Mesodermal cell (in vitro differentiated cells): ENCODE results near the gene ARFGAP1.
"Not testable (repeated sequence)": the region's sequence is repeated elsewhere in the genome, so short reads cannot be mapped to it uniquely, and the experiment has no call there.

Experiments
- H3K27ac ChIP-seq: 2 replicates; pipeline ENCODE4 v1.7.0; 2013; ENCODE audit warnings: mild to moderate bottlenecking, low read depth, low read length, moderate library complexity; ENCODE audit not compliant: severe bottlenecking
- H3K36me3 ChIP-seq: 2 replicates; pipeline ENCODE4 v1.7.1; 2013; ENCODE audit warnings: mild to moderate bottlenecking, low read length, moderate library complexity; ENCODE audit not compliant: control insufficient read depth, insufficient read depth
- H3K4me1 ChIP-seq: one replicate; pipeline ENCODE4 v1.7.1; 2013; ENCODE audit warnings: mild to moderate bottlenecking, low read length; ENCODE audit not compliant: insufficient read depth, control insufficient read depth, poor library complexity, severe bottlenecking
- H3K4me3 ChIP-seq: 2 replicates; pipeline ENCODE4 v1.7.0; 2013; ENCODE audit warnings: low read length, control low read depth, mild to moderate bottlenecking; ENCODE audit not compliant: insufficient read depth, poor library complexity, severe bottlenecking; ENCODE audit errors: extremely low read depth
- H3K9me3 ChIP-seq: 2 replicates; pipeline ENCODE4 v1.7.1; 2013; ENCODE audit warnings: mild to moderate bottlenecking, low read length, moderate library complexity; ENCODE audit not compliant: control insufficient read depth
- WGBS, 2 experiments: methylation state at CpG; one replicate each; pipeline ENCODE4 v1.1.5; 2013; ENCODE audit warnings: missing lambda C conversion rate in 2 of 2; ENCODE audit not compliant: insufficient coverage in 2 of 2; 5-methylcytosine and 5-hydroxymethylcytosine counted together

Gene ARFGAP1

GRCh38 chr20:63331741-63332400, 59.3 kb downstream of the ARFGAP1 start:
- H3K4me3 ChIP-seq = no peak overlapping the region
- 91 to 93% methylated on average over 7 to 8 of the region's 8 CpGs for WGBS, 2 experiments
- no peaks in the 10 kb centered on the region for H3K36me3 ChIP-seq
- no peak overlapping the region for H3K27ac ChIP-seq
- peaks cover under 1% of the 10 kb centered on the region for H3K9me3 ChIP-seq
- H3K4me1 ChIP-seq = no peaks in the 10 kb centered on the region

GRCh38 chr20:63332488-63333240, 60.1 kb downstream of the ARFGAP1 start:
- WGBS, 2 experiments = 90 to 94% methylated on average over 20 to 22 of the region's 22 CpGs
- no peak overlapping the region for H3K4me3 ChIP-seq
- H3K27ac ChIP-seq = no peak overlapping the region
- H3K9me3 ChIP-seq = no peaks in the 10 kb centered on the region
- no peaks in the 10 kb centered on the region for H3K4me1 ChIP-seq
- H3K36me3 ChIP-seq = no peaks in the 10 kb centered on the region

DNA sequence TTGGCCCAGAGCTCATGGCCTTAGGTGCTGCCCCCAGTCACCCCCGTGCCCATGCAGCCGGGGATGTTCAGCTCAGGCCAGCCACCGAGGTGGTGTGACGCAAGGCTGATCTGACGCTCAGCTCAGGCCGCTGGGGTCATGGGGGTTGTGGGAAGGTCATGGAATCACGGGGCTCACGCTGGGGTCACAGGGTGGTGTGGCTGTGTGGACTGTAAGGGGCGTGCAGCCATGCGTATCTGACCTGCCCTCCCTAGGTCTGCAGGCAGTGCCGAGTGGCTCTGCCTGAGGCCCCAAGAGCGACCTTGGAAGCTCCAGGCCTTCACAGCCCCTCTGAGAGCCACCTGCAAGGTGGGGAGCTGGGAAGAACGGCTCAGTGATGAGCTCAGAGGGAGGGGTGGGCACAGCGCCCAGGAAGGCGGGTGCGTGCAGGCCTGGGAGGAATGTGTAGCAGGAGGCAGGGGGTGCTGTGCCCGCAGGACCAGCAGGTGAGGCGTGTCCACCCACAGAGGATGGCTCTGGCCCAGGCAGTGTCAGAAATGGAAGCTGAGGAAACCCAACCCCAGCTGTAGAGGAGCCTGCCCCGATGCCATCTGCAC, 60.7 kb downstream of the ARFGAP1 start:
- H3K4me3 ChIP-seq = no peak overlapping the region
- no peak overlapping the region for H3K27ac ChIP-seq
- H3K36me3 ChIP-seq = no peaks in the 10 kb centered on the region
- no peaks in the 10 kb centered on the region for H3K9me3 ChIP-seq
- no peaks in the 10 kb centered on the region for H3K4me1 ChIP-seq
- 95 to 96% methylated on average over 9 to 18 of the region's 19 CpGs for WGBS, 2 experiments

DNA sequence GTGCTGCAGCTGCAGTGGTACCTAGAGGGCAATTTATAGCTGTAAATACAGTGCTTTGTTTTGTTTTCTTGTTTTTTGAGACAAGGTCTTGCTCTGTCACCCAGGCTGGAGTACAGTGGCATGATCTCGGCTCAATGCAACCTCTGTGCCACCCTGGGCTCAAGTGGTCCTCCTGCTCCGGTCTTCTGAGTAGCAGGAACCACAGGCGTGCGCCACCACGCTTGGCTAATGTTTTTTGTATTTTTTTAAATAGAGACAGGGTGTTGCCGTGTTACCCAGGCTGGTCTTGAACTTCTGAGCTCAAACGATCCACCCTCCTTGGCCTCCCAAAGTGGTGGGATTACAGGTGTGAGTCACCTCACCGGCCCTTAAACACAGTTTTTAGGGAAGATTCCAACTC, 61.7 kb downstream of the ARFGAP1 start:
- Histone ChIP-seq H3K9me3 (no peaks in the 10 kb centered on the region), H3K36me3 (no peaks in the 10 kb centered on the region), H3K4me1 (no peaks in the 10 kb centered on the region), H3K27ac (no peak overlapping the region), H3K4me3 (no peak overlapping the region)
- WGBS, 2 experiments = 91 to 93% methylated on average over 2 to 3 of the region's 8 CpGs

GRCh38 chr20:63335060-63335459, 62.4 kb downstream of the ARFGAP1 start:
- not testable (repeated sequence) for H3K36me3 ChIP-seq, H3K4me1 ChIP-seq, H3K4me3 ChIP-seq, H3K27ac ChIP-seq, H3K9me3 ChIP-seq
- 90 to 100% methylated on average over 3 to 4 of the region's 9 CpGs for WGBS, 2 experiments

DNA sequence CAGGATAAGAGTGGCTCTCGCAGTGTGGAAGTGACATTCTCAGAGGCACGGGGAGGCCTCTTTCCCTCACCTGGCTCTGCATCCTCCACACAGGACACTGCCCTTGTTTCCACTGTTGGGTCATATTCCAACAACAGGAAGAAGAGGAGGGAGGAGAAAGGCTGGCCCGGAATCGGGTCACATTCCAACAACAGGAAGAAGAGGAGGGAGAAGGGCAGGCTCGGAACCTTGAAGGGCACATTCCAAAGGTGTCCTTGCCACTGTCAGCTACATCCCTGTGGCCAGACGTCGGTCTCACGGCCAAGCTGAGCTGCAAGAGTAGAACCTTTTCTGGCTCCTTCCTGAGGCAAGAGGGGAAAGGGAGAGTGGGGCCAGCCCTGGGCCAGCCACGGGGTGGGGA, 63.1 kb downstream of the ARFGAP1 start:
- no peak overlapping the region for H3K27ac ChIP-seq
- H3K4me3 ChIP-seq = no peak overlapping the region
- 82 to 100% methylated on average over 7 of the region's 9 CpGs for WGBS, 2 experiments
- H3K4me1 ChIP-seq = no peaks in the 10 kb centered on the region
- no peaks in the 10 kb centered on the region for H3K9me3 ChIP-seq
- H3K36me3 ChIP-seq = no peaks in the 10 kb centered on the region

GRCh38 chr20:63336232-63336752, 63.7 kb downstream of the ARFGAP1 start:
- H3K4me3 ChIP-seq = no peak overlapping the region
- no peaks in the 10 kb centered on the region for H3K4me1 ChIP-seq
- H3K27ac ChIP-seq = no peak overlapping the region
- H3K9me3 ChIP-seq = no peaks in the 10 kb centered on the region
- 94% methylated on average over 27 to 29 of the region's 29 CpGs for WGBS, 2 experiments
- H3K36me3 ChIP-seq = no peaks in the 10 kb centered on the region

DNA sequence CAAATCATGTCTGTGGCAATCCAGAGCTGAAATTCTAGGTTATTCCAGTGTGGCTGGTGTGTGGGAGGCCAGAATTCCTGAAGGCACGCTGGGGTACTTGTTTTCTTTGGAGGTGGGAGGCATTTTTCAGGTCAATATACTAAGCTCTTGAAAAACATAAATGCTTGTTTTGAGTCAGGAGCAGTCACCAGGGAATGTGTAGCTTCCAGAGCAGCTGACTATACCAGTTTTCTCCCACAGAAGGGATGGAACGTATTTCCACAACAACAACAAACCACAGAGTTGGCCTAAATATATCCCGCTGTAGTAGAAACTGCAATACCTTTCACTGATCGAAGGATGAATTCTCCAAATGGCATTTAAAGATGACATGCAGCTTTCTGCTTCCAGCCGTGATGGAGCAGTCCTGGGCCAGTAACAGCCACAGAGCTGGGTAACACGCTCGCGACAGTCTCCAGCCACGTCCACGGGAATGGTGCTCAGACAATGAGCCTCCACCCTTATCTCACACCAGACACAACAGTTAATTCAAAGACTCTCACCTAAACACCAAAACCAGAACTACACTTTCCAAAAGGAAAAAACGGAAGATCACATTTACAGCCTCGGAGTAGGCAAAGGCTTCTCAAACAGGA, 65.3 kb downstream of the ARFGAP1 start:
- no peak overlapping the region for H3K4me3 ChIP-seq
- WGBS, 2 experiments = 82 to 87% methylated on average over 5 to 11 of the region's 12 CpGs
- no peaks in the 10 kb centered on the region for H3K4me1 ChIP-seq
- H3K27ac ChIP-seq = no peak overlapping the region
- no peaks in the 10 kb centered on the region for H3K9me3 ChIP-seq
- H3K36me3 ChIP-seq = no peaks in the 10 kb centered on the region
